Measurements from ENCODE around the gene CABP7. TPM values are rescaled to one million over a fixed set of nuclear protein-coding genes. Genes with fewer than 3 reads are reported as not detected.
A peak's percentile ranks its signal among the peaks of the same experiment; 100 is the strongest.

The CABP7 gene
- total and polyA plus RNA-seq, 2 of the 13 experiments (the other 11 are each of a cell fraction or from before 2014, with no cell fraction given): 0.08 TPM; not detected in 1

GRCh38 chr22:29766632-29767170 is 46.9 kb downstream of the CABP7 start, which contains the start of gene ZMAT5 (continued):
- TF ChIP-seq ZNF776 (CRISPR knock-in tag; IDR thresholded peaks at IDR 0.05): peak; percentile 82; the same call in 1 of the 2 replicates
- TF ChIP-seq RAD21 (CRISPR knock-in tag; IDR thresholded peaks at IDR 0.05): no peak
- no peak for TF ChIP-seq SMARCC2 (IDR thresholded peaks at IDR 0.05)
- peak; percentile 84 for TF ChIP-seq HCFC1 (IDR thresholded peaks at IDR 0.05; ENCODE audit: low read depth, low read length)
- no peak for TF ChIP-seq ZBTB49 (CRISPR knock-in tag; IDR thresholded peaks at IDR 0.05; ENCODE audit: borderline replicate concordance)
- TF ChIP-seq ZNF567 (CRISPR knock-in tag; IDR thresholded peaks at IDR 0.05; ENCODE audit: borderline replicate concordance): no peak
- peak; percentile 60; the same call in 1 of the 2 replicates for TF ChIP-seq SP4 (CRISPR knock-in tag; IDR thresholded peaks at IDR 0.05)
- TF ChIP-seq RBM39 (IDR thresholded peaks at IDR 0.05; ENCODE audit: low read depth, low read length, poor library complexity, severe bottlenecking): no peak
- TF ChIP-seq ZNF30 (CRISPR knock-in tag; IDR thresholded peaks at IDR 0.05): no peak
- TF ChIP-seq TEAD2 (CRISPR knock-in tag; IDR thresholded peaks at IDR 0.05): no peak
- TF ChIP-seq SPEN (CRISPR knock-in tag; IDR thresholded peaks at IDR 0.05; ENCODE audit: low read depth): peak; percentile 54; the same call in 1 of the 2 replicates
- TF ChIP-seq ZNF318 (CRISPR knock-in tag; IDR thresholded peaks at IDR 0.05): peak; percentile 69; the same call in 1 of the 2 replicates
- no peak for TF ChIP-seq ZNF414 (CRISPR knock-in tag; IDR thresholded peaks at IDR 0.05)
- 0 out of 2 replicates have a peak, but pooled peaks have one; percentile 54 for TF ChIP-seq CCDC6 (CRISPR knock-in tag; IDR thresholded peaks at IDR 0.05)
- no peak for TF ChIP-seq XBP1 (CRISPR knock-in tag; IDR thresholded peaks at IDR 0.05)
- 0 out of 2 replicates have a peak, but pooled peaks have one; percentile 67 for TF ChIP-seq ZNF749 (CRISPR knock-in tag; IDR thresholded peaks at IDR 0.05; ENCODE audit: borderline replicate concordance)
- TF ChIP-seq ZNF781 (CRISPR knock-in tag; IDR thresholded peaks at IDR 0.05; ENCODE audit: borderline replicate concordance, not compliant biosample characterization): peak; percentile 86
- TF ChIP-seq SALL1 (CRISPR knock-in tag; IDR thresholded peaks at IDR 0.05): peak; percentile 61
- TF ChIP-seq ZZZ3 (CRISPR knock-in tag; IDR thresholded peaks at IDR 0.05; ENCODE audit: borderline replicate concordance): no peak
